Mucosa of rectum (tissue), 2 donors: Measurements from ENCODE around the gene HECW1.

Source experiments
- H3K27ac ChIP-seq, 2 donors: one replicate each; pipeline ENCODE4 v1.7.0; 2013; ENCODE audit warnings: inconsistent platforms in 2 of 2, low read depth in 2 of 2, low read length in 2 of 2
- H3K27me3 ChIP-seq, 2 donors: one replicate each; pipeline ENCODE4 v1.7.0; 2013; ENCODE audit warnings: low read length in 2 of 2; ENCODE audit not compliant: control insufficient read depth in 2 of 2, insufficient read depth in 2 of 2
- H3K36me3 ChIP-seq, 2 donors: one replicate each; pipeline ENCODE4 v1.7.0; 2013; ENCODE audit warnings: low read length in 2 of 2; ENCODE audit not compliant: control insufficient read depth in 2 of 2, insufficient read depth in 2 of 2
- H3K4me1 ChIP-seq, 2 donors: one replicate each; pipeline ENCODE4 v1.7.0; 2013; ENCODE audit warnings: low read length in 2 of 2, mild to moderate bottlenecking in 1 of 2; ENCODE audit not compliant: control insufficient read depth in 2 of 2, insufficient read depth in 2 of 2
- H3K4me3 ChIP-seq, 2 donors: one replicate each; pipeline ENCODE4 v1.7.0; 2013; ENCODE audit warnings: low read length in 2 of 2
- H3K9ac ChIP-seq, 2 donors: one replicate each; pipeline ENCODE4 v1.7.0; 2013; ENCODE audit warnings: low read length in 2 of 2, low read depth in 1 of 2, mild to moderate bottlenecking in 1 of 2
- H3K9me3 ChIP-seq, 2 donors: one replicate each; pipeline ENCODE4 v1.7.0; 2013; ENCODE audit warnings: low read length in 2 of 2; ENCODE audit not compliant: control insufficient read depth in 2 of 2
- donor health status: healthy.
- donor health status: Normal muscosa, but diverticular disease.

HECW1 gene

DNA sequence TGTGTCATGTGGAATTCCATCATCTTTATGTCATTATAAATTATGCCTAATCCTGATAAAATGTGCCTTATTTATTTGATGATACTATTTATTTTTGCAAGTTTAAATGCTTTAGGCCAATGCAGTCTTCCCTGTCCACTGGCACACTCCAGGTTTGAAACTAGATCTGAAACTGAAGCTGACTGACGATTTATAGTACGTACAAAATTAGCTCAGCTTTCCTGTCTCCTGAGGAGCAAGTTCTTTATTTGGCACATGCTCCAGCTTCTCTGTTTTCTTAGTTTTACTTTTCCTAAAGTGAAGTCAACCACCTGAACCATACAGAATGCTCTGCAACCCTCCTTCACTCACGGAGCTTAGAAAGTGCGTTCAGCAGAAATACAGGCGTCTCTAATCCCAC is 164.1 kb downstream of the HECW1 start:
- Histone ChIP-seq H3K9me3 (no peaks in the 10 kb centered on the region), H3K36me3 (no peaks in the 10 kb centered on the region), H3K9ac (no peak overlapping the region), H3K4me3 (no peak overlapping the region), H3K4me1 (no peaks in the 10 kb centered on the region), H3K27ac (no peak overlapping the region), H3K27me3 (no peaks in the 10 kb centered on the region)

DNA sequence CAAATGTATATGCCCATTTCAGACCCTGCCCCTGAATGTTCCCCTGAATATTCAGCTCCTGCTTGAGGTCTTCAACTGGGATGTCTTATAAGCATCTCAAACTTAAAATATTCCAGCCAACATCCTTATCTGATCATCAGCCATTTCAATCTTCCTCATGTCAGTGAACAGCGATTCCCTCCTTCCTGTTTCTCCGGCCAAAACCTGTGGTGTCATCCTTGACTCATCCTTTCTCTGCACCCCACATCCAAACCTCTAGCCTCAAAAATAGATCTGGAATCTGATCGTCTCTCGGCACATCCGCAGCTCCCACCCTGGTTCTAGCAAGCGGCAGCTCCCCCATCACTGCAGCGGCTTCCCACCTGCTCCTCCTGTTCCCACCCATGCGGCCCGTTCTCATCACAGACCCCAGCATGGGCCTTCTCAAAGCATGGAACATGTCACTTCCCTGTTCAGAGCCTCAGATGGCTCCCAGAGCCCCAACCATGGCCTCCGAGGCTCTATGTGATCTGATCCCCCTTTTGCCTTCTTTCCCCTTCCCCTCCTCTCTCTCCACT is 165.7 kb downstream of the HECW1 start:
- H3K9me3 ChIP-seq, result no peaks in the 10 kb centered on the region
- no peaks in the 10 kb centered on the region for H3K4me1 ChIP-seq
- H3K36me3 ChIP-seq, result no peaks in the 10 kb centered on the region
- H3K27me3 ChIP-seq, result no peaks in the 10 kb centered on the region
- H3K9ac ChIP-seq, result no peak overlapping the region
- H3K27ac ChIP-seq, result no peak overlapping the region
- no peak overlapping the region for H3K4me3 ChIP-seq

DNA sequence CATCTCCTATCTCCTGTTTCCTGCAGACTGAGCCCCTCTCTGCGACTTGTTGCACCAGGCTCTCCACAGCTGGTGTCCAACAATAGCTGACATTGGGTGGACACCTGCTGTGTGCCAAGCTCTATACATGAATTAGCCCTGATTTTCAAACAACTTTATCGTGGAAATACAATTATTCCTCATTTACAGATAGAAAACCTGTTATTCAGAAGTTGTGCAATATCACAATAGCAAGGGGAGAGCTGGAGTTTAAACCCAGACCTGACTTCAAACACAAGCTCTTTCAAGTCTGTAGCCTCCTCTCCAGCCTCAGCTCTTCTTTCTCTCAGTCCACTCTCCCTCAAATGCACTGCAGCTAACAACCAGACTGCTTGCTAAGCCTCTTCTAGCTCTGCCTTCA is 168.8 kb downstream of the HECW1 start:
- Histone ChIP-seq H3K9ac (no peak overlapping the region), H3K4me3 (no peak overlapping the region), H3K36me3 (no peaks in the 10 kb centered on the region), H3K9me3 (no peaks in the 10 kb centered on the region), H3K4me1 (no peaks in the 10 kb centered on the region), H3K27me3 (no peaks in the 10 kb centered on the region), H3K27ac (no peak overlapping the region)

DNA sequence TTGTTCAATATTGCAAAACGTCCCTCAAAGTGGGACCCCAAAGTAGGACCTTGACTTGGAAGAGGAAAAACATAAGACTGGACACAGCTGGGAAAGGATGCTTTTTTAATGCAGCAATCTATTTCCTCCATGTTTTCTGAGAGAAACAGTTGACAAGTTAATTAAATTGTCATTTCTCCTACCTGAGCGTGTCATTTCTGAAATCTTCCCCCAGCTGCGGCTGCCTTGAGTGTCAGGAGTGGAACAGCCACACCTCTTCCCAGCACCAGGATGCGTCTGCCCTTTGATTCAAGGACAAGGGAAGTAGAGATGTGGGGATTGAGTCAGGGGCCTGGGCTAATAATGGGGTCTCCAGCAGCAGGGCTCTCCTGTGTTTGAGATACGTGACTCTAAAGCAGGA is 171.3 kb downstream of the HECW1 start:
- Histone ChIP-seq H3K4me3 (no peak overlapping the region), H3K9ac (no peak overlapping the region), H3K36me3 (no peaks in the 10 kb centered on the region), H3K27me3 (no peaks in the 10 kb centered on the region), H3K9me3 (no peaks in the 10 kb centered on the region), H3K4me1 (no peaks in the 10 kb centered on the region), H3K27ac (no peak overlapping the region)

DNA sequence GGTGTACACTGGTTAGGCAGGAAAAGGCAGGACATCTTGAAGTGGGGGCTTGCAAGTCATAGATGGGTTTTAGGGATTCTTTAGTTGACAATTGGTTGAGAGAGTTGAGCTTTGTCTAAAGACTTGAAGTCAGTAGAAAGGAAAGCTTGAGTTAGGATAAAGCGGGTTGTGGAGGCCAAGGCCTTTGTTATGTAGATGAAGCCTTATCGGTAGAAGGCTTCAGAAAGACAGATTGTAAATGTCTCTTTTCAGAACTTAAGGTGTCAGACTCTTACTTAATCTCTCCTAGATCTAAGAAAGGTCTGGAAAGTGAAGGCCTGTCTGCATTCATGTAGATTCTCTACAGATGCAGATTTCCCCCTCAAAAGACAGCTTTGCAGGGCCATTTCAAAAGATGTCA is 177.4 kb downstream of the HECW1 start:
- H3K27me3 ChIP-seq, result no peaks in the 10 kb centered on the region
- H3K4me3 ChIP-seq, result no peak overlapping the region
- no peaks in the 10 kb centered on the region for H3K36me3 ChIP-seq
- H3K4me1 ChIP-seq, result no peaks in the 10 kb centered on the region
- no peak overlapping the region for H3K27ac ChIP-seq
- no peaks in the 10 kb centered on the region for H3K9me3 ChIP-seq
- no peak overlapping the region for H3K9ac ChIP-seq

DNA sequence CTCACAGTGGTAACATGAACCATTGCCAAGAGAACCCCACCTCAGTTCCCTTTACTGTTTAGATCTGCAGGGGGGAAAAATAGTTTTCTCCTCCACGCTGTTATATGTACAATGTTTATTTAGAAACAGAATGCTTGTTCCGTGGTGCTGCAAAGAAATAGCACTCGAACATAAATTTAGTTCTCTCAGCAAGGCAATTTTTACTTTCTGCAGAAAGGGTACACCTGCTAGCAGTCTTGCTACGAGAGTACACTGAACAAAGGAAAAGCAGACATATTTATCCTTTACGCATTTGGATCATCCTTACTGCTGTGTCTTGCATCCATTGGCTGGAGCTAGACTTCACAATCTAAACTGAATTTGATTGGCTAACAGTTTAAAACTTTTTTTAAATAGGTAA is 178.5 kb downstream of the HECW1 start:
- Histone ChIP-seq H3K4me3 (no peak overlapping the region), H3K9me3 (no peaks in the 10 kb centered on the region), H3K27ac (no peak overlapping the region), H3K36me3 (no peaks in the 10 kb centered on the region), H3K27me3 (no peaks in the 10 kb centered on the region), H3K4me1 (no peaks in the 10 kb centered on the region), H3K9ac (no peak overlapping the region)

DNA sequence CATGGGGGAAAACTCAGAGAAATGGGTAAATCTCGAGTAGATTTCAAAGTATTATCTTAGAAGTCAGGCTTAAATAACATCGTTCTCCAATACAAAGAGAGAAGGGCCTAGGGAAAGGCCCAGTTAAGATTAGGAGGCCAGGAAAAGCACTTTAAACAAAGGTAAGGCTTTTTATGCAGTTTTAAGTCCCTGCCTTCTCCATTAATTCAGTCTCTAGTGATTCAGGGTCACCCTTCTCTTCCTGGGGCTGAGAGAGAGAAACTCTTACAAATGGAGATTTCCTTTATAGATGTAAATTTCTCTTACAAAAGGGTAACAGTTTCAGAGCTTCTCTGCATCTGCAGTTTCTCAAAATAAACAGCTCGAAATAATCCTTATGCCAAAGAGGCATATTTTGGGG is 179.3 kb downstream of the HECW1 start:
- Histone ChIP-seq H3K9me3 (no peaks in the 10 kb centered on the region), H3K9ac (no peak overlapping the region), H3K27ac (no peak overlapping the region), H3K36me3 (no peaks in the 10 kb centered on the region), H3K4me1 (no peaks in the 10 kb centered on the region), H3K4me3 (no peak overlapping the region), H3K27me3 (no peaks in the 10 kb centered on the region)

DNA sequence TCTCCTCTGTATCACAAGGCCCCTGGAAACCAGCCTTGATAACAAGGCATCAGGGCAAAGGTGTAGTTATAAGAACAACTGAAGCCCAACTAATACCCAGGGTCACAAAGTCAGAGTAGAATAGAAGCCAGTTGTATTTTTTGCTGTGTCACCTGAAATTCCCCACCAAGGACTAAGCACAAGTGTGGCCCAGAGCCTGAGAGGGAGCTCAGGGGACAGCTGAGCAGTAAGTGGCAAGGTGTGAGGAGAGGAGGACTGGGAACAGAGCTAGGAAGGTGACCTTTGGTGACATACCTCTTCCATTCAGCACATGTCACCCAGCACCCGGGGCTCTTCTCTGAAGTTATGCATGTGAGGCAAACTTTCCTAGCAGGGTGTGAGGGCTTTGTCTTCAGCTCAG is 179.9 kb downstream of the HECW1 start:
- Histone ChIP-seq H3K9me3 (no peaks in the 10 kb centered on the region), H3K9ac (no peak overlapping the region), H3K4me3 (no peak overlapping the region), H3K36me3 (no peaks in the 10 kb centered on the region), H3K27ac (no peak overlapping the region), H3K27me3 (no peaks in the 10 kb centered on the region), H3K4me1 (no peaks in the 10 kb centered on the region)

DNA sequence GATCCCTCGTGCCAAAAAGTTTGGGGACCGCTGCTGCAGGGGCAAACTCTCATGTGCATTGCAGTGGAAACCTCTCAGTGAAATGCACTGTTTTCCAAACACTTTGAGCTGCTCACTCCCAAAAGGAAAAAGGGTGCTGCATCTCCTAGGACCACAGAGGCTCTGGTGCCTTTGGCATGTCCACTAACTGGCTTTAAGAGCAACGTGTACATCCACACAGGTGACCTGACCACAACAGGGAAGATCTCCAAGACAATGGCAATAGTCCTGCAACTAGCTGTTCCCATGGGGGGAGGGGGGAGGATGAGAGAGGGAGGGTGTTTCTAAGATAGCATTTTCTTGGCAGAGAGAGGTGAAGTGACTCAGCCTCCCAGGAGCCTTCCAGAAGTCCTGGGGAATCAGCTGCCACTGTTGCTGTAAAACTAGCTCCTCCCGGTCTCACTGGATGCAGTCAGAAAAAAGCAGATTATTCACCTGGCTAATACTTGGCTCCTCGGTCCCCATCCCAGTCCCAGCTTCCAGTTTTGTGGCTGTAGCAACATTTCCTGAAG is 181.7 kb downstream of the HECW1 start:
- Histone ChIP-seq H3K27me3 (no peaks in the 10 kb centered on the region), H3K36me3 (no peaks in the 10 kb centered on the region), H3K9me3 (no peaks in the 10 kb centered on the region), H3K4me1 (no peaks in the 10 kb centered on the region), H3K27ac (no peak overlapping the region), H3K9ac (no peak overlapping the region), H3K4me3 (no peak overlapping the region)

DNA sequence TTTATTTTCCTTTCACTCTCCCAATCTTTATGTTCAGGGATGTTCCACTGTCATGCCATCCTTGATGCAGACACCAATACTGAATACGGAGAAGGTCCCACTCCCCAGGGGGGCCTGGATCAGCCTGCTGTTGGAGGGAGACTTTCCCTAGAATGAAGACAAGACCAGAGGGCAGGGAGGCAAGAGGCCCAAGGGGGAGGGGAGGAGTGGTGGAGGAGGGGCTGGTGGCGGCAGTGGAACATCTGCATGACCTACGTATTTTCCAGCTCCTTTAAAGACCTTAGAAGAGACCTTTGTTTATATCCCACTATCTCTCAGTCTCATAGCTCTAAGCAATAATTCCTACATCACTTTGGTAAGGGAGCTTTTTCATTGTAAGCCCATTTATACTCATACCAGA is 183.0 kb downstream of the HECW1 start:
- H3K27ac ChIP-seq, result no peak overlapping the region

DNA sequence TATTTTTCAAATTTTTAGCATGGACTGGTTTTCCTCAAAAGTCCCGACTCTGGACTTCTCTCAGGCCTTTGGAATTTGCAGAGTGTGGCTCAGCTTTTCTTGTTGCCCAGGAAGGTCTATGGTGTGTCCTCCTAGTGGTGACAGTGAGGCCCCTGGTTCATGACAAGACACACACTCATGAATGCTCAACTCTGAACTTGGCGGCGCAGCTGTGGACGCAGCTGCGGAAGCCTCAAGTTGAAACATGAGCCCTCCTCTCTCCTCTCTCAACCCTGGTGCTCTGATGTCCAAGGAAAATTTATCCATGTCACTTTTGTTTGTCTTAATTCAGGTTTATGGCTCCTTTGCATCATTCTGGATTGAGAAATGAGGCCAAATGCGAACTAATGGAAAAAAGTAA is 183.9 kb downstream of the HECW1 start:
- H3K36me3 ChIP-seq, result no peaks in the 10 kb centered on the region
- H3K4me3 ChIP-seq, result no peak overlapping the region
- no peaks in the 10 kb centered on the region for H3K4me1 ChIP-seq
- H3K9ac ChIP-seq, result no peak overlapping the region
- no peaks in the 10 kb centered on the region for H3K27me3 ChIP-seq
- no peak overlapping the region for H3K27ac ChIP-seq
- no peaks in the 10 kb centered on the region for H3K9me3 ChIP-seq

More for the DNA sequence above, 183.0 kb downstream of the HECW1 start:
- no peak overlapping the region for H3K9ac ChIP-seq
- no peak overlapping the region for H3K4me3 ChIP-seq
- no peaks in the 10 kb centered on the region for H3K9me3 ChIP-seq
- H3K36me3 ChIP-seq, result no peaks in the 10 kb centered on the region
- H3K4me1 ChIP-seq, result no peaks in the 10 kb centered on the region
- H3K27me3 ChIP-seq, result no peaks in the 10 kb centered on the region
